DOHH2 (cell line): Measurements from ENCODE around the gene FERMT1.

ENCODE experiments used
- H3F3A ChIP-seq: fragments of 200-600 bp; sonication (generic), shearing (Covaris generic); 2 replicates; pipeline ENCODE4 v1.6.0; 2016; ENCODE audit warnings: antibody characterized with exemption, mild to moderate bottlenecking; ENCODE audit not compliant: control insufficient read depth, insufficient read depth
- H3K27ac ChIP-seq: fragments of 200-600 bp; sonication (generic); 2 replicates; pipeline ENCODE4 v1.5.1; 2014; ENCODE audit warnings: low read depth, mild to moderate bottlenecking, low read length, moderate library complexity
- H3K27me3 ChIP-seq: fragments of 200-600 bp; sonication (generic); 2 replicates; pipeline ENCODE4 v1.6.1; 2014; ENCODE audit warnings: mild to moderate bottlenecking, low read length, mixed read lengths; ENCODE audit not compliant: control insufficient read depth
- H3K36me3 ChIP-seq: fragments of 200-600 bp; sonication (generic); 2 replicates; pipeline ENCODE4 v1.6.1; 2014; ENCODE audit warnings: mild to moderate bottlenecking, low read length, moderate library complexity, mixed read lengths; ENCODE audit not compliant: control insufficient read depth
- H3K4me1 ChIP-seq: fragments of 200-600 bp; sonication (generic); 2 replicates; pipeline ENCODE4 v1.6.1; 2014; ENCODE audit warnings: mild to moderate bottlenecking, low read length, mixed read lengths; ENCODE audit not compliant: control insufficient read depth
- H3K4me2 ChIP-seq: fragments of 200-600 bp; sonication (generic); 2 replicates; pipeline ENCODE4 v1.6.0; 2014; ENCODE audit warnings: mild to moderate bottlenecking, low read length, moderate library complexity
- H3K4me3 ChIP-seq: fragments of 200-600 bp; sonication (generic); 2 replicates; pipeline ENCODE4 v1.5.1; 2014; ENCODE audit warnings: mild to moderate bottlenecking, low read length, mixed read lengths
- H3K79me2 ChIP-seq: fragments of 200-600 bp; sonication (generic); 2 replicates; pipeline ENCODE4 v1.6.1; 2014; ENCODE audit warnings: mild to moderate bottlenecking, low read length, mixed read lengths; ENCODE audit not compliant: control insufficient read depth
- H3K9me2 ChIP-seq: fragments of 200-600 bp; sonication (generic); replicated peaks from 2 replicates; pipeline ENCODE4 v1.6.1; 2014; ENCODE audit warnings: mild to moderate bottlenecking, low read length, mixed read lengths; ENCODE audit not compliant: control insufficient read depth
- H3K9me3 ChIP-seq: fragments of 200-600 bp; sonication (generic); 2 replicates; pipeline ENCODE4 v1.6.1; 2014; ENCODE audit warnings: antibody characterized with exemption, low read length, mixed read lengths; ENCODE audit not compliant: control insufficient read depth, insufficient read depth
- H4K20me1 ChIP-seq: fragments of 200-600 bp; sonication (generic); 2 replicates; pipeline ENCODE4 v1.6.0; 2014; ENCODE audit warnings: low read depth, mild to moderate bottlenecking, antibody characterized with exemption, low read length, moderate library complexity; ENCODE audit not compliant: control insufficient read depth, insufficient read depth
- EZH2phosphoT487 ChIP-seq: fragments of 200-600 bp; sonication (generic); IDR thresholded peaks from 2 replicates; pipeline ENCODE4 v1.6.1; 2017; ENCODE audit warnings: borderline replicate concordance, mild to moderate bottlenecking, antibody characterized with exemption, low read length, moderate library complexity, mixed read lengths
- TF ChIP-seq, protein P1 (sequence below): fragments of 200-600 bp; sonication (generic); IDR thresholded peaks from one replicate; pipeline ENCODE4 v1.5.1; 2014; ENCODE audit warnings: antibody characterized with exemption, mild to moderate bottlenecking, low read depth, low read length; ENCODE audit not compliant: poor library complexity, severe bottlenecking

FERMT1 gene, protein sequence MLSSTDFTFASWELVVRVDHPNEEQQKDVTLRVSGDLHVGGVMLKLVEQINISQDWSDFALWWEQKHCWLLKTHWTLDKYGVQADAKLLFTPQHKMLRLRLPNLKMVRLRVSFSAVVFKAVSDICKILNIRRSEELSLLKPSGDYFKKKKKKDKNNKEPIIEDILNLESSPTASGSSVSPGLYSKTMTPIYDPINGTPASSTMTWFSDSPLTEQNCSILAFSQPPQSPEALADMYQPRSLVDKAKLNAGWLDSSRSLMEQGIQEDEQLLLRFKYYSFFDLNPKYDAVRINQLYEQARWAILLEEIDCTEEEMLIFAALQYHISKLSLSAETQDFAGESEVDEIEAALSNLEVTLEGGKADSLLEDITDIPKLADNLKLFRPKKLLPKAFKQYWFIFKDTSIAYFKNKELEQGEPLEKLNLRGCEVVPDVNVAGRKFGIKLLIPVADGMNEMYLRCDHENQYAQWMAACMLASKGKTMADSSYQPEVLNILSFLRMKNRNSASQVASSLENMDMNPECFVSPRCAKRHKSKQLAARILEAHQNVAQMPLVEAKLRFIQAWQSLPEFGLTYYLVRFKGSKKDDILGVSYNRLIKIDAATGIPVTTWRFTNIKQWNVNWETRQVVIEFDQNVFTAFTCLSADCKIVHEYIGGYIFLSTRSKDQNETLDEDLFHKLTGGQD

GRCh38 chr20:6122873-6123648 lies at the start of gene FERMT1:
FERMT1 (minus strand) TSS chr20:6123030; CDS start chr20:6119554, 3,476 bp downstream.
- Histone ChIP-seq H3K9me2 (no peaks in the 10 kb centered on the region), H3K4me1 (no peaks in the 10 kb centered on the region), H4K20me1 (no peaks in the 10 kb centered on the region), H3K79me2 (no peaks in the 10 kb centered on the region), H3K36me3 (no peaks in the 10 kb centered on the region), H3K27me3 (peaks cover 30% of the 10 kb centered on the region), H3K4me2 (peak within 1 kb of the TSS; percentile 10; the same call in 1 of the 2 replicates), H3K27ac (no peak within 1 kb of the TSS), H3F3A (no peaks in the 10 kb centered on the region), H3K4me3 (no peak within 1 kb of the TSS), H3K9me3 (no peaks in the 10 kb centered on the region)
- no peak for TF ChIP-seq EZH2phosphoT487
- TF ChIP-seq, protein P1, sequence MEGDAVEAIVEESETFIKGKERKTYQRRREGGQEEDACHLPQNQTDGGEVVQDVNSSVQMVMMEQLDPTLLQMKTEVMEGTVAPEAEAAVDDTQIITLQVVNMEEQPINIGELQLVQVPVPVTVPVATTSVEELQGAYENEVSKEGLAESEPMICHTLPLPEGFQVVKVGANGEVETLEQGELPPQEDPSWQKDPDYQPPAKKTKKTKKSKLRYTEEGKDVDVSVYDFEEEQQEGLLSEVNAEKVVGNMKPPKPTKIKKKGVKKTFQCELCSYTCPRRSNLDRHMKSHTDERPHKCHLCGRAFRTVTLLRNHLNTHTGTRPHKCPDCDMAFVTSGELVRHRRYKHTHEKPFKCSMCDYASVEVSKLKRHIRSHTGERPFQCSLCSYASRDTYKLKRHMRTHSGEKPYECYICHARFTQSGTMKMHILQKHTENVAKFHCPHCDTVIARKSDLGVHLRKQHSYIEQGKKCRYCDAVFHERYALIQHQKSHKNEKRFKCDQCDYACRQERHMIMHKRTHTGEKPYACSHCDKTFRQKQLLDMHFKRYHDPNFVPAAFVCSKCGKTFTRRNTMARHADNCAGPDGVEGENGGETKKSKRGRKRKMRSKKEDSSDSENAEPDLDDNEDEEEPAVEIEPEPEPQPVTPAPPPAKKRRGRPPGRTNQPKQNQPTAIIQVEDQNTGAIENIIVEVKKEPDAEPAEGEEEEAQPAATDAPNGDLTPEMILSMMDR: no peak

DNA sequence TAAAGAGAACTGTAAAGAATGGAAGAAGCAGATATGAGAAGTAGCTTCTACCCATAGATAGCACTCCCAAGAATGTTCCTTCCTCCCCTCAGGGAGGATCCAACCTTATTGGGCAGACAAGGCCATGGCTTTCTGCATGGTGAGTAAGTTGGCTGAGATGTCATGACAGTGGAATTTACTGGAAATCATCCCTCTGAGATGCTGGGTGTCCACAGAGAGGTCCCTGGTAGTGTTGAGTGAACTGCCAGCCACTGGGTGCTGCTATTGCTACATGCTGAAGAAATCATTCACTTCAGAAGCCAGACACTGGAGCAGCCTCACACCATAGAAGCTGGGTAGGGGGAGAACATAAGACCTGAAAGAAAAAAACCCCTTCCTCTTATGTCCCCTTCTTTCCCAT lies 46.4 kb upstream of the FERMT1 start:
- Histone ChIP-seq H3K27ac (no peak overlapping the region), H3K79me2 (no peaks in the 10 kb centered on the region), H3F3A (no peaks in the 10 kb centered on the region), H3K27me3 (no peaks in the 10 kb centered on the region), H4K20me1 (no peaks in the 10 kb centered on the region), H3K4me1 (no peaks in the 10 kb centered on the region), H3K4me2 (no peak overlapping the region), H3K36me3 (no peaks in the 10 kb centered on the region), H3K9me2 (no peaks in the 10 kb centered on the region), H3K9me3 (no peaks in the 10 kb centered on the region), H3K4me3 (no peak overlapping the region)
- no peak for TF ChIP-seq EZH2phosphoT487
- TF ChIP-seq, protein P1: peak; percentile 15

- no peaks in the 10 kb centered on the region for H3K9me3 ChIP-seq
- no peak for TF ChIP-seq EZH2phosphoT487
- TF ChIP-seq, protein P1: no peak
- H3K36me3 ChIP-seq: no peaks in the 10 kb centered on the region
- H3K4me1 ChIP-seq: no peaks in the 10 kb centered on the region
- H3F3A ChIP-seq: no peaks in the 10 kb centered on the region
- H3K27me3 ChIP-seq: peaks cover 1% of the 10 kb centered on the region; the same call in 1 of the 2 replicates
- no peaks in the 10 kb centered on the region for H3K9me2 ChIP-seq
- H3K4me2 ChIP-seq: no peak overlapping the region
- H4K20me1 ChIP-seq: no peaks in the 10 kb centered on the region
- no peak overlapping the region for H3K4me3 ChIP-seq
- no peak overlapping the region for H3K27ac ChIP-seq
- H3K79me2 ChIP-seq: no peaks in the 10 kb centered on the region
Measured at GRCh38 chr20:6168204-6168603, 45.4 kb upstream of the FERMT1 start.
